GM19452 (cell line): ENCODE measurements around the gene SPDEF.

Source experiments
- ATAC-seq: cut with Tn5 transposase; IDR thresholded peaks from one replicate; pipeline ENCODE4 v1.9.1; 2021; ENCODE audit not compliant: unreplicated experiment

Gene SPDEF

DNA sequence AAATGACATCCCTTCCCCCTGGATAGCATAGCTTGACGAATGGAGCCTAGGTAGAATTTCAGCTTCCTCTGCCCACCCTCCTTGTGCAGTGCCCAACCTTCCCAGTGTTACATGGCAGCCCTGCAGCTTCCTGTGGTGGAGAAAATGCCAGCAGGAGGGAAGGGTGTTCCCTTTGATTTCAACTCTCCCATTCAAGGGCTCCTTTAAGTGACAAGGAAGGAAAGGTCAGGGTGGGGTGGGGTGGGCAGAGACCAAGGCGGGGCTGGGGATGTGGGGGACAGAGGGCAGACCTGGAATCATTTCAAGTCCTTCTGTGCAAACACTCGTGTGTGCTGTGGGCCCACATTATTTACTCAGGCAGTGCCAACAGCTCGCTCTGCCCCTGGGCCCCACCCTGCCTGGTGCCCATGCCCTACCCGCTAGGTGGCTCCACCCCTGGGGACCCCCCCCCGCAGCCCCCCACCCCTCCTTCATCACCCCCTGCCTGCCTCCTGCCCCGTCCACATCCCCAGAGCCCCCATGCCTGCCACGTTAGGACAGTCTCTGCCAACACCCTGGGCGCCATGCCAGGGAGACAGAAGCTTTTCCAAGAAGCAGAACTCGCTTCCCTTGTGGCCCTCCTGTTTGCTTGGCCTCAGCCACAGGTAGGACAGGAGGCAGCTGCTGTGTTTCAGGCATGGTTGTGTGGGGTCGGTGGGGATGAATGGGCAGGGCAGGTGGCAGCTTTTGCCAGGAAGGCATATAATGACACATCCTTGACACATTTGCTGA lies 9.4 kb downstream of the SPDEF start:
- ATAC-seq: no peak

DNA sequence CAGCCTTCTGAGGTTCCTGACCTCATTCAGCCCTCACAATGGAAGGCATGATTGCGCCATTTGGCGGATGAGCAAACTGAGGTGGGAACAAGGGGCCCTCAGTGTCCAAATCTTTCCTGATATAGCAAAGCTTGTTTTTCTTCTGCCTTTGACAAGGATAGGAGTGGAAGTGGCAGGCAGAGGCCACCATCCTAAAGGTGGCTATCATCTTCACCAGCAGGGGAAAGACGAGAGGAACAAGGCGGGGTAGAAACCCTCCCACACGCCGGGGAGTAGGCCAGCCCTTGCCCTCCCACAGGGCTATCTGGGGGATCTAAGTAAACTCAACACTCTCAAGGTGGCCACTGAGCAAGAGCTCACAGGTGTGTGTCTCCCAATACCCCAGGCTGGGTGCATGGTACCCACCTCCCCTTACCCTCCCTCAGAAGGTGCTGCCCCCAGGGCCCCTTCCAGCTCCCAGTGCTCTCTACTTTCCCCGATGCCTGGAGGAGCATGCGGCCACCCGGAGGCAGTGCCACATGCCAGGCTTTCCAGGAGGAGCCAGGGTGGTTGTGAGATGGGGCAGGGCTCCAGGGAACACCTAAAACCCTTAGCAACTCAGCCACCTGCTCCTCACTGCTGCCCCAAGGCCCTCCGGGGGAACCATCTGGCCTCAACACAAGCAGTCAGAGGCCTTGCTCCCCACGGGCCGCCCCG lies 11.2 kb downstream of the SPDEF start:
- no peak for ATAC-seq

DNA sequence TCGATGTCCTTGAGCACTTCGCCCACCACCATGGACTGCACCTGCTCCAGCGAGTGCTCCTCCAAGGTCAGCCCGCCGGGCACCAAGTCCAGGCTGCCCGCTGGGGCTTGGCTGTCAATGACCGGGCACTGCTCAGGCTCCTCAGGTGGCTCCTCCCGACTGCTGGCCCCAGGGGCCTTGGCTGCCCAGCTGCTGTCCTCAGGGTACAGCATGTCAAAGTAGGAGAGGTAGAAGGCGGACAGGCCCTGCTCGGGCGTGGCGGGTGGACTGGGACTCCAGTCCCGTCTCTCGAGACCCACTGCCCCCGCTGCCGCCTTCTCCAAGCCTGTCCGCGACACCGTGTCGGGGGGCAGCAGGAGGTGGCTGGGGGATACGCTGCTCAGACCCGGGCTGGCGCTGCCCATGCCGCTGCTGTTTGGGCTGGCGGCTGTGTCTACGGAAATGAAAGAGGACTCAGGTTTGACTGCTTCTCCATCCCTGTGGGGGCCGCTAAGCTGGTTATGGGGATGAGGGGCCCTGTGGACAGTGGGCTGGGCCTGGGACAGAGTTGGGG lies 12.0 kb downstream of the SPDEF start:
- no peak for ATAC-seq

DNA sequence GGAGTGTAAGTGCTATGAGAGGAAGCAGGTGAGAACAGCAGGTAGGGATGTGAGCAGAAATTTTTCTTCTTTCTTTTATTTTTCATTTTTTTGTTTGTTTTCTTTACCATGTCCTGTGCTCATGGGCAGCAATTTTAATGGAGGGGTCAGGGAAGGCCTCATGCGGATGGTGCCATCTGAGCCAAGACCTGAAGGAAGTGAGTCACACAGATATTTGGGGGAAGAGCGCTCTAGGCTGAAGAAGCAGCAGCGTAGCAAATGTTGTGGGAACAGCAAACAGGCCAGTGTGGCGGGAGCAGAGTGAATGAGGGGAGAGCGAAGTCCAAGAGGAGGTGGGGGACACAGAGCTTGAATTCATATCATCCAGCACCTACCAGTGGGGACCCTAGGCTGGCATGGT lies 12.7 kb downstream of the SPDEF start:
- ATAC-seq: no peak

DNA sequence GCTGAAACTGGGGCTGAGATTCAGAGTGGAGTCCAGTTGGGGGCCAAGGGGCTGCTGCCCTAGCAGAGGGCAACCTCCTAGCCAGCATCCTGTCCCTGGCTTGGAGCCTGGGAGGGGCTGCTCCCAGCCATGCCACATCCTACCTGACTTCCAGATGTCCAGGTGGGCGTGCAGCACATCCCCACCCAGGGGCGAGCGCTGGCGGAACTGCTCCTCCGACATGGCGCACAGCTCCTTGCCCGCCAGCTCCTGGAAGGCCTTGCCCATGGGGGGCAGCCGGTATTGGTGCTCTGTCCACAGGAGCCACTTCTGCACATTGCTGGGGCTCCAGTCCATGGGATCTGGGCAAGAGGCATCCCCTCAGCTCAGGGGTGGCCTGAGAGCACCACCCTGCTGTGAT lies 15.3 kb downstream of the SPDEF start:
- no peak for ATAC-seq

DNA sequence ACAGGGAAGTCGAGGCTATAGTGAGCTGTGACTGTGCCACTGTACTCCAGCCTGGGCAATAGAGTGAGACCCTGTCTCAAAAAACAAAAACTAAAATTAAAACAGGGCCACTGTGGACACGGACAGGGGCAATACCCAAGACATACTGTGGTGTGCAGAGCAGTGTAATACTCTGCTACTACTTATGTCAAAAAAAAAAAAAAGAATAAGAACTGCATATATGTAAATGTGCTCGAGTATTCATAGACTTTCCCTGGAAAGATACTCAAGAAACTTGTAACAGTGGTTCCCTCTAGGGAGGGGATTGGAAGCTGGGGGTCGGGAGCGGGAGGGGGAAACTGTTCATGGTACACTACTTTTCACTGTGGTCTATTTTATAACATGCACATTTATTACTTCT lies 15.9 kb downstream of the SPDEF start:
- ATAC-seq: no peak

DNA sequence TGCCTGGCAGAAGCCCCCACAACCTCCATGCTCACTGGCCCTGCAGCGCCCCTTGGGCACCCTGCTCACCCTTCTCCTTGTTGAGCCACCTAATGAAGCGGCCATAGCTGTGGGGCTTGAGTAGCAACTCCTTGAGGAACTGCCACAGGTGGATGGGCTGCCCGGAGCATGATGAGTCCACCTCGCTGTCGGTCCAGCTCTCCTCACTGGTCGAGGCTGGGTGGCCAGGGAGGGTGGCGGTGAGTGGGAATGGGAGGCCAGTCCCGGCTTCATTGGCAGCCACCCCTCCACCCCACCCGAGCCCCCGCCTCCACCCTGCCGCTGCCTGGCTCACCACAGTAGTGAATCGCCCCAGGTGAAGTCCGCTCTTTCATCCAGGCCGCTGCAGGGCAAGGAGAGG lies 16.9 kb downstream of the SPDEF start:
- no peak for ATAC-seq

DNA sequence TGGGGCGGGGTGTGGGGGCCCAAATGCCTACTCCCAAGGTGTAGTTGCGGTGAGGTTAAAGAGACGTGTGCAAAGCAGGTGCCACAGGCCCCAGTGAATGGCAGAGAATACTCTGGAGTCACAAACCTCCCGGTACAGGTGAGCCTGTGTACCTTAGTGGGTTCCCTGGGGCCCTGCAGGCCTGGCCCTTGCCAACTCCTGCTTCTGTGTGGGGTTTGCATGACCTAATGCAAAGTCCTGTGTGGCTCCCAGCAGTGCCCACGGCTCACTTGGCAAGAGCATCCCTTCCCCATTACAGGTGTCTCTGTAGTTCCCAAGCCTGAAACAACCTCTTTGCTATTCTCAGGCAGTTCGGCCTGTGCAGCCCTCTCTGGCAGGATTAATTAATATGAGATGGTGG lies 17.5 kb downstream of the SPDEF start:
- ATAC-seq: no peak

DNA sequence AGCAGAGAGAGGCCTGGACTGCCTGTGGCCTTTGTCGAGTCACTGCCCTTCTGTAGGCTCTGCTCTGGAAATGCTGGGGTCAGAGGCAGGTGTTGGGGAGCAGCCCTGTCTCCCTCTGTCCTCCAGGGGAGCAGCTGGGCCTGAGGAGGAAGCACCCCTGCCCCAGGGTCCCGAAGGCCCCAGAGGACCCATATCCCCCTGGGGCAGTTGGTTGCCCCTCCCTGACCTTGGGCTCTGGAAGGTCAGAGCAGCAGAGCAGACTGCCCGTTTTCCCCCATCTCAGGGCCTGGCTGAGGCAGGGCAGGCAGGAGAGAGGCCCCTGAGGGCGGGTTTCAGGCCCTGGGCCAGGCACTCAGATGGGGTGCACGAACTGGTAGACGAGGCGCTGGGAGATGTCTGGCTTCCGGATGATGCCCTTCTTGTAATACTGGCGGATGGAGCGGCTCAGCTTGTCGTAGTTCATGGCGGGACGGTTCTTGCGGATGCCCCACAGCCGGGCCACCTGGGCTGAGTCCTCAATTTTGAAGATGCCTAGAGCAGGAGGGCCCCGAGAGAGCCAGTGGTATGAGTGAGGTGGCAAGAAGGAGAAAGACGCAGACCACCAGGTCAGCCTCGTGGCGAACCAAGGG lies 18.1 kb downstream of the SPDEF start:
- ATAC-seq: no peak

DNA sequence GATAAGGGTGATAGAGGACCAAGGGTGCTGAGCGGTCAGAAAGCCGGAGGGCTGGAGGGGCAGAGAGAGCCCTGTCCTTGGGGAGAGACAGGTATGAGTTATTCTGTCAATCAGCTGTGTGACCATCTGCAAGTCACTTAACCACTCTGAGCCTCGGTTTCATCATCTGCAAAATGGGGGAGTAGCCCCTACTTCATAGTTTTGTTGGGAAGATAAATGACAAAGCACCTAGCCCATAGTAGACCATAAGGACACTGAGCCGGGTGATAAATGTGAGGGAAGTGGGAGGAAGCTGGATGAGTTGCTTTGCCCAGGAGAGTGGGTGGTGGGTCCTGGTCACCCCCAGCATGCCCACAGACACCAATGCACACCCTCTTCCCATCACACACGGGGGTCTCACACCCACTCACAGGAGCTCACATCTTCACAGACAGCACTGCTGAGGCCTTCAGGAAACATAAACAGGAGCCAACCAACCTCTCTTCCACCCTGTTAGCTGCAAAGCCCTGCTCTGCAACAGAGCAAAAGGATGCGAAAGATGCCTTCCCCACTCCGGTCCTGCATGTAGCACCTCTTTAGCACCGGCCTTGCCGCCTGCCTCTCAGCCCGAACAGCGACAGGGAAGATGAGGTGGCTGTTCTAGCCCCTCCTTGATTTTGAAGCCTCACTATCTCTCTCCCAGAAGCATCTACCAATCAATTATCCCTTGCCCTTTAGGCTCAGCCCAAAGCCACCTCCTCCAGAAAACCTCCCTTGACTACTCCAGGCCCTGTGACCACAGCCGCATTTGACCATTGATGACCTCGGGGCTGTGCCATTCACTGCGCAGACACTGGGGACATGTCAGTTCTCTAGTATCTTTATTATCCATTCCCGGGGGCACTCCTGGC lies 18.9 kb downstream of the SPDEF start:
- ATAC-seq: no peak

DNA sequence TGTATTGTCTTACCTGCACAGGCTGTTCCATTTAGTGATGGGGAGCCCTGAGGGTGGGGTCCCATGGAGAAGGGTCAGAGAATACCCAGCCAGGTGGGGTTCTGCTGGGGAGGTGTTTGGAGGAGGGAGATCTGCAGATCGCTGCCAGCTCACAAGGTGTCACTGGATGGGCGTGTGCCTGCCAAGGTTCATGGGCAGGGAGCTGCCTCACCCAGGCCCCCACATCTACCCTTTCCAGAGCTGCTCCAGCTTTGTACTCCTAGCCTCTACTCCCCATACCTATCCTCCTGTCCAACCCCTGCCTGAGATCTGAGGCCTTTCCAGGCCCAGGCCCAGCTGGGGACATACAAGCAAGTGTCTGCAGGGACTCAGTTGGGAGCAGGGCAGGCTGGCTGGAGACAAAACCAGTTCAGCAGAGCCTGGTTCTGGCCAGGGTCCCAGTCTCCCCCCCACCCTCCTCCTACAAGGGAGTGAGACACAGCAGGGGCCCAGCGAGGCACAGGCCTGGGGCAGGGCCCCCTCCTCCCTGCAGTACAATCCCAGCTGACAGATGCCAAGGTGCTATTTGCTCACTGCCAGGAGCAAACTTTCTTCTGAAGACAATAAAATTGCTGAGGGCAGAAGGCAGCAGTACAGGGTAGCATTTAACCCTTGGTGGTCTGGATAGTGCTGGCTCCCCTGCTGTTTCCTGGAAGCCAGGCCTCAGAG lies 19.7 kb downstream of the SPDEF start:
- ATAC-seq: no peak

DNA sequence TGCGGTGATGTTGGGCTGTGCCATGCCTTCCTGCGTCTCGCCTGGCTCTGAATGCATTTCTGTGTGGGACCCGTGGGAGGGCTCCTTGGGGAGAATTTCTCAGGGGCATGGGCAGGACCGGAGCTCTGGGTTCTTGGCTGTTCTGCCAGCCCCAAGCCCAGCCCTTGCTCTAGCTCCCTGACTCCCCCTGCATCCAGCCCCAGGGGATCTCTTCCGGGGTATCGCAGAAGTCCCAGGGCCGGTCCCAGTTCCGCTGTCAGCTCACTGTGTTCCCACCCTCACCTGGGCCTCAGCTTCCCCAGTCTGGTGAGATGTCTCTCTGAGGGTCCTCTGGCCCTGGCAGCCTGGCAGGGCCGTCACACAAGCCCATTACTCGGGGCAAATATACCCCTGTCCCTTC lies 20.5 kb downstream of the SPDEF start:
- no peak for ATAC-seq

DNA sequence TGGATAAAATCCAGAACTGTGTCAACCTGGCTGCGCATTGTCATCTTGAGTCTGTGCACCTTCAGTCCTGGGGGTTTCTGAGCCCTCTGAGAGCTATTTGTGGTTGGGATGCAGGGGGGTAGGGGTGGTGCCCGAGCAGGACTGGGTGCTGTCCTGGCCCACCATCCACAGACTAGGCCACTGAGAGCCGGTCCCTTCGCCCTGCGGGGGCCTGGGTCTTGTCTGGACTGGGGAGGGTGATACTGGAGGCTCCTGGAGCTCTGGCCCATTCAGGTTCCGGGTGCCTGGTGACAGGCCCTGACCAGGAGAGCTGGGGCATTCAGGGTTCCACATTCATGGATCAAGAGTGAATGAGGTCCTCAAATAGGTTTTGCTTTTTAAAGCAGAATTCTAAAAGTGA lies 20.9 kb downstream of the SPDEF start:
- no peak for ATAC-seq

DNA sequence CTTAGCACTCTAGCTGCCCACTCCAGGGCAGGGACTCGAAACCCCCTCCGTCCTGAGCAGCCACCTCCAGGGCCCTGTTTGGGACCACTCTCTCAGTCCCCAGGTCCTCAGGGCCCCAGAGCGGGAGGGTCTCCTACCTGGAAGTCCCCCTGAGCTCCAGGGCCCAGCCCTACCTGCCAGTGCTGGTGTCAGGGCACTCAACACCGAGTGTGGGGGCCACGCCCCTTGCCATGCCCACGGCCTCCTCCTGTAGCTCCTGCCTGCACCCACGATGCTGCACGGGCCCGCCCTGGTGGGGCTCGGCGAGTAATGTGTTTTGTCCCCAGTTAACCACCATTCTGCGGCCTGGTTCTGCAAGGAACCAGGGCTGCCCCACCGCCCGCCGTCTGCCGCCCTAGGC lies 21.5 kb downstream of the SPDEF start:
- no peak for ATAC-seq

DNA sequence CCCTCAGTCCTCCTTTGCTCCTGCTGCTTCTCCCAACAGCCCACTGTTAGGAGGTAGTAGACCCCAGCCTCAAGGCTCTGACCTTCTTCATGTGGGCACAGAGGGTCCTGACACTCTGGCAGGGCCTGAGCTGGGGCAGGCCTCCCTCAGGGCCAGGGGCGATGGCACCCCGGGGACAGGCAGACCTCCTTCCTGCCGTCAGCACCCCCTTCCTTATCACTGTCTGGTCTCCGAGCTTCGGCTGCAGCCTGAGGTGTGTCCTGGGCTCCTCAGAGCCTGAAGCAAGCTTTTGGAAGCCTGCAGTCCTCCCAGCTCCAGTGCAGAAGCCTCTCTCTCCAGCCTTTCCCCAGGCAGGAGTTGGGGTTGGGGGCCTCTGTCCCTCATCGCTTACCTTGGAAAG lies 22.0 kb downstream of the SPDEF start:
- ATAC-seq: no peak

DNA sequence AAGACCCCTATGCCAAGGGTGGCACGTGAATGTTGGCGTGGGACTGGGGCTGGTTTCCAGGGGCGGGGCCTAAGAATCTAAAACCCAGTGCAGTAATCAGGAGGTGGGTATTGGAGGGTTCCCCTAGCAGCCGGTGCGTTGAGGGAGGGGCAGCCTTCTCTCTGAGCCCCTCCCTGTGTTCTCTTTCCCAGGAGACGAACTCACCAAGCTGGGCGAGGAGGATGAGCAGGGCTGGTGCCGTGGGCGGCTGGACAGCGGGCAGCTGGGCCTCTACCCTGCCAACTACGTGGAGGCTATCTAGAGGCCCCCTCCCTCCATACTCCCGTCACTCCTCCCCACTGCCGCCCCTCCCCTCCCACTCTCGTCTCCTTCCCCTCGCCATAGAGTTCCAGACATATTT lies 23.9 kb downstream of the SPDEF start:
- no peak for ATAC-seq

DNA sequence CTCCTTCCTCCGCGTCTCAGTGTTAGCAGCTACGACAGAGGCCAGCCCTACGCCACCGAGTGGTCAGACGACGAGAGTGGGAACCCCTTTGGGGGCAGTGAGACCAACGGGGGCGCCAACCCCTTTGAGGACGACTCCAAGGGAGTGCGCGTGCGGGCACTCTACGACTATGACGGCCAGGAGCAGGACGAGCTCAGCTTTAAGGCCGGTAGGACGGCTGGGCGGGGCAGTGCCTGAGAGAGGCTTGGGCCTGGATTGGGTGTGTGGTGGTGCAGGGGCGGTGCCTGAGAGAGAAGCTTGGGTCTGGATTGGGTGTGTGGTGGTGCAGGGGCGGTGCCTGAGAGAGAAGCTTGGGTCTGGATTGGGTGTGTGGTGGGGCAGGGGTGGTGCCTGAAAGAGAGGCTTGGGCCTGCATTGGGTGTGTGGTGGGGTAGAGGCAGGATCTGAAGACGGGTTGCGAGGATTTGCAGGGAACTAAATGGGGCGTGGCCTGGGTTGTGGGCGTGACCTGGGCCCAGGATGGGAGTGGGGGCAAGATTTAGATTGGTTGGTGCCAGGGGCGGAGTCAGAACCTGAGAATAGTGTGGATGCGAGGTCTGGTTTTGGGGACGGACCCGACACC lies 24.4 kb downstream of the SPDEF start:
- ATAC-seq: no peak

DNA sequence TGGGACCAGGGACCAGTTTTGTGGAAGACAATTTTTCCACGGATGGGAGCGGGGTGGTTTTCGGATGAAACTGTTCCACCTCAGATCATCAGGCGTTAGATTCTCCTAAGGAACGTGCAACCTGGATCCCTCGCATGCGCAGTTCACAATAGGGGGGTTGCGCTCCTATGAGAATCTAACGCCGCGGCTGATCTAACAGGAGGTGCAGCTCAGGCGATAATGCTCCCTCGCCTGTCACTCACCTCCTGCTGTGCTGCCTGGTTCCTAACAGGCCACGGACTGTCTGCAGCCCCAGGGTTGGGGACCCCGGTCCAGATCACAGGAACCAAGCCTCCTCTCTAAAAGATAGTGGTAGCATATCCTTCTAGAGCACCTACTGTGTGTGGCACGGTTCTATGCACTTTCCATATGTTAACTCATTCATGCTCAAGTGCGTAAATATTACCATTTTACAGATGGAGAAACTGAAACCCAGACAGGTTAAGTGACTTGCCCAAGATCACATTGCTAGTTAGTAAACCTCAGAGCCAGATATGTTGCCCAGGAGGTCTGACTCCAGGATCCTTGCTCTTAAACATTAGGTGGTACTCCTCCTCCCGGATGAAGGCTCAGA lies 25.3 kb downstream of the SPDEF start:
- ATAC-seq: no peak

DNA sequence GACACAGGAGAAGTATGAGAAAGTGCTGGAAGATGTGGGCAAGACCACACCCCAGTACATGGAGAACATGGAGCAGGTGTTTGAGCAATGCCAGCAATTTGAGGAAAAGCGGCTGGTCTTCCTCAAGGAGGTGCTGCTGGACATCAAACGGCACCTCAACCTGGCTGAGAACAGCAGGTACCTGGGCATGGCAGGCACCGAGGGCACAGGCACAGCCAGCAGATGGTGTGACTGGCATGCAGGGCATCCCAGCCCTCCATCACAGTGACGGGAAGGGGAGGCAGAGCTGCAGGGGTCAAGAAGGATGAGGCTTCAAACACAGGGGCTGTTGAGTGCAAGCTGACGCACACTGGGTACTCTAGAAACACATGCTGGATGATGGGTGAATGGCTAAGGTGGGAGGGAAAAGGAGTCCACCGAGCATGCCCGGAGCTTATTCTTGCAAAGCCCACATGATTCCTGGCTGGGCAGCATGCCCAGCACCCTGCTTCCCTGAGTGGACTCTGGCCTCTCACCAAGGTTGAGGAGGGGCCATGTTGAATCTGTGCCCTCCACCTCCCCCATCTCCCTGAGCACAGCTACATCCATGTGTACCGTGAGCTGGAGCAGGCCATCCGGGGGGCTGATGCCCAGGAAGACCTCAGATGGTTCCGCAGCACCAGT lies 26.3 kb downstream of the SPDEF start:
- ATAC-seq: no peak
